ENCODE data around the gene MBD2.

The MBD2 gene

GRCh38 chr18:54157646-54158385 lies 66.7 kb downstream of the MBD2 start:
- no peak overlapping the region for H3K4me3 ChIP-seq (ENCODE audit: low read depth, low read length)
- no peak for TF ChIP-seq CTCF (IDR thresholded peaks at IDR 0.05; ENCODE audit: low read depth, low read length, missing control alignments)
- DNase-seq (ENCODE audit: low read depth) = no peak

GRCh38 chr18:54155412-54155811 lies 69.1 kb downstream of the MBD2 start:
- DNase-seq (ENCODE audit: low read depth) = no peak
- no peak overlapping the region for H3K4me3 ChIP-seq (ENCODE audit: low read depth, low read length)
- TF ChIP-seq CTCF (IDR thresholded peaks at IDR 0.05; ENCODE audit: low read depth, low read length, missing control alignments) = no peak

GRCh38 chr18:54154231-54154630 lies 70.2 kb downstream of the MBD2 start:
- TF ChIP-seq CTCF (IDR thresholded peaks at IDR 0.05; ENCODE audit: low read depth, low read length, missing control alignments) = no peak
- H3K4me3 ChIP-seq (ENCODE audit: low read depth, low read length) = no peak overlapping the region
- no peak for DNase-seq (ENCODE audit: low read depth)

GRCh38 chr18:54151376-54151775 lies 73.1 kb downstream of the MBD2 start:
- no peak for DNase-seq (ENCODE audit: low read depth)
- TF ChIP-seq CTCF (IDR thresholded peaks at IDR 0.05; ENCODE audit: low read depth, low read length, missing control alignments) = no peak
- H3K4me3 ChIP-seq (ENCODE audit: low read depth, low read length) = no peak overlapping the region

- DNase-seq (ENCODE audit: low read depth) = no peak
- TF ChIP-seq CTCF (IDR thresholded peaks at IDR 0.05; ENCODE audit: low read depth, low read length, missing control alignments) = no peak
- H3K4me3 ChIP-seq (ENCODE audit: low read depth, low read length) = no peak overlapping the region
Measured at GRCh38 chr18:54150226-54150625, 74.2 kb downstream of the MBD2 start.

- peak; percentile 47 for DNase-seq (ENCODE audit: low read depth)
- no peak overlapping the region; the same call in 1 of the 2 replicates for H3K4me3 ChIP-seq (ENCODE audit: low read depth, low read length)
- no peak for TF ChIP-seq CTCF (IDR thresholded peaks at IDR 0.05; ENCODE audit: low read depth, low read length, missing control alignments)
Measured at GRCh38 chr18:54149078-54149697, 75.3 kb downstream of the MBD2 start.

- TF ChIP-seq CTCF (IDR thresholded peaks at IDR 0.05; ENCODE audit: low read depth, low read length, missing control alignments) = no peak
- H3K4me3 ChIP-seq (ENCODE audit: low read depth, low read length) = no peak overlapping the region
- no peak for DNase-seq (ENCODE audit: low read depth)
Measured at GRCh38 chr18:54148678-54149077, 75.8 kb downstream of the MBD2 start.

All from GM12864 (cell line).